T-helper 2 cell (primary cell): ENCODE results near the gene CRYBA2.

Experiments
- DNase-seq, 5 experiments: peaks; one replicate each; pipeline versions ENCODE4 v3.0.0 to v3.0.0-alpha.2; 2012 to 2022

Gene CRYBA2

GRCh38 chr2:218981390-218981880, 11.8 kb downstream of the CRYBA2 start:
- DNase-seq = no peak

DNA sequence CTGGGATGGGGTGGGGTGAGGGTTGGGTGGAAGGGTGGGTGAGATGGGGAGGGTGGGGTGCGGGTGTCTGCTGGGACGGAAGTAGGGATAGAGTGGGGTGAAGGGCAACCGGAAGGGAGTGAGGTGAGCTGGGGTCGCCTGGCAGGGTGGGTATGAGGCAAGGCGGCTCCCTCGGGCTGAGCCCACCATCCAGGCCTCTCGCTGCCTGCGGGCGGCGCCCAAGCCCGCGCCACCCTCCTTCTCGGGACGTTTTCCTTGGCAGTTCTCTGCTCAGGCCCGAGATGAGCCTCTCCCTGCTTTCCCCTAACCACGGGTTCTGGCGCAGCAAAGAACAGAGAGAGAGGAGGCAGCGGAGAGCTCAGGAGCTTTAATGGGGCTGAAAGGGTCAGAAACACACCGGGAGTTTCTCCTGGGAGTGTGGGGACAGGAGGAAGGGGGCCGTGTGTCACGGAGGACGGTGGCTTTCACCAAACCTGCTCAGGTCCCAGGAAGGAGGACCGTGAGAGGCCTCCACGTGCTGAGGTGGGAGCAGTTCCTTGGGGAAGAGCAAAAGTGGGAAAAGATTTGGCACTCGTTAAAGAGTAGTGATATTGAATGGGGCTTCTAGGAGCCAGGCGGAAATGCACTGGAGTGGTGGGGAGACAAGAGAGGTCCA, 12.4 kb downstream of the CRYBA2 start:
- no peak for DNase-seq

GRCh38 chr2:218979846-218980734, 13.1 kb downstream of the CRYBA2 start:
- DNase-seq = peak; percentile 62 to 82 (median 74)

- DNase-seq = no peak
Observed at GRCh38 chr2:218975060-218975777, 18.0 kb downstream of the CRYBA2 start.

GRCh38 chr2:218970894-218971293, 22.3 kb downstream of the CRYBA2 start:
- no peak for DNase-seq

GRCh38 chr2:218964041-218964771, 29.0 kb downstream of the CRYBA2 start:
- no peak for DNase-seq

DNA sequence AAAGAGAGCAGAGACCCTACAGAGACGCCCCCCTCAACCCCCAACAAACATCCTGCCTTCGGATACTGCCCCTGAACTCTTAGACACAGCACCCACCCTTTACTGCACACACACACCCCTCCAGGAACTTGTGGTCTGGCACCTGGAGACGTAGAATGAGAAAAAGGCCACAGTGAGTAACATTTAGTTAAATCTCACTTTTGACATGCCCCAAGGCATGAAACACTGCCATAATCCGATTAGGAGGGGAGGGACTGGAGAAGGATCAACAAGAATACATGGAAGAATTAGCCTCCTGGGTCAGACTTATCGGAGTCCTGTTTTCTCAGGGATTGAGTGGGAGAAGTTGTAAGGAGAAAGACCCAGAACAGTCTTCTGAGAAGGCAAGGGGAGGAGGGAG, 29.6 kb downstream of the CRYBA2 start:
- no peak for DNase-seq

- DNase-seq = peak in 4 of 5 experiments; percentile 15 to 40 (median 38)
Observed at GRCh38 chr2:218962859-218963492, 30.2 kb downstream of the CRYBA2 start.

DNA sequence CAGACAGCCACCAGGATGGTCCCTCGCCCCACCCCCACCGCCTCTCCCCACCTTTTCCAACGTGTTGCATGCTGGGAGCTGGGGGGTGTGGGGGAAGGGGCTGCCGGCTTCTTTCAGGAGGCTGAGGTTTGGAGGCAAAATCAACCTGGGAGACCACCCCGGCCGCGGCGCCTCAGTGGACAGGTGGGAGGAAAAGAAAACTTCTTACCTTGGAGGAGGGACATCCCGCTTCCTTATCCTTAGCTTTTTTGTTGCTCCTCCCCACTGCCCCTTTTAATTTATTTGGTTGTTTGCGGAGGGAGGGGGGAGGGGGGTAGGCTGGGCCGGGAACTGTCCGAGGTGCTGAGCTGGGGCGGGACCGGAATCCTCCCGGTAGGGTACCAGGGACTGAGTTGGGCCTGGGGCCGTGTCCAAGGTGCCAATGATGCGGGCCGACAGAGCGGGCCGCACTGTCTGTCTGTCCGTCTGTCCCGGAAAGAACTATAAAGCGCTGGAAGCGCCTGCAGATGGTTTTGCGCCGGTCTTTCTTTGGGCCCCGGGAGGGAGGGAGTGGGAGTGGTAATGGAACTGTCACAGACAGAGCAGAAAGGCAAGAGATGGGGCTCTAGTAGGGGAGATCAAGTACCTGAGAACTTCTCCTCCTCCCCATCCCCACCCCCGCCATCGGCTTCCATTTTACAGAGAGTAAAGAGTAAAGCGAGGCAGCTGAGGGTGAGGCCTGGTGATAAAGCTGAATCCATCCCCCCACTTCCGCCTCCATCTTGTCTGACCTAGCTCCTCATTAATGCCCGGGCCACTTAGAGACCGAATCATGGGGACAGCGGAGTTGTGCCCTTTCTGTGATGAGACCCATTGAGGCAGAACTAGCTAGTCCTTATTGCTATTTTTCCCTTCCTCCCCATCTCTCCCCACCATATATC, 31.3 kb downstream of the CRYBA2 start:
- no peak for DNase-seq

GRCh38 chr2:218961229-218961628, 32.0 kb downstream of the CRYBA2 start:
- DNase-seq = no peak

GRCh38 chr2:218960309-218961165, 32.7 kb downstream of the CRYBA2 start:
- DNase-seq = no peak

GRCh38 chr2:218959761-218960308, 33.4 kb downstream of the CRYBA2 start:
- no peak for DNase-seq

GRCh38 chr2:218959141-218959731, 34.0 kb downstream of the CRYBA2 start, which contains the start of gene CDK5R2:
TSS of gene CDK5R2 (plus strand) at chr2:218959666. CDS start at chr2:218959821, 155 bp downstream.
- DNase-seq = peak in 4 of 5 experiments; percentile 46 to 76 (median 54)

GRCh38 chr2:218958276-218958675, 34.9 kb downstream of the CRYBA2 start:
- DNase-seq = no peak

DNA sequence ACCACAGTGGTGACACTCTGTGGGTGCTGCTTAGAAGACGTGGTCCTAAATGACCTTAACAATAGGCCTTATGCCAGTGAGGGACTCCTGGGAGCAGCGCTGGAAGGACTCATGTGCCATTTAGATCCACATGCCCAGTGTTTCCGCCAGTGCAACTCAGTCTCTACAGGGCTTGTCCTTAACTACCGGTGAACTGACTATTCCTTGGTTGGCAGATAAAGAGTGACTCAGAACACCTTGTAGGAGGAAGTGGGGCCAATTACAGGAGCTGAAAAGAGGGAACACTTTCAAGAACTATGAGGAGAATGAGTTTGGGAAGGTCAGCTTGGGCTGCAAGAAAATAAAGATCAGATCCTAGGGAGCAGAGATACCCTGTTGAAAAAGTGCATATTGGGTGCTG, 35.6 kb downstream of the CRYBA2 start:
- no peak for DNase-seq

- DNase-seq = no peak
Observed at GRCh38 chr2:218956039-218956438, 37.2 kb downstream of the CRYBA2 start.

DNA sequence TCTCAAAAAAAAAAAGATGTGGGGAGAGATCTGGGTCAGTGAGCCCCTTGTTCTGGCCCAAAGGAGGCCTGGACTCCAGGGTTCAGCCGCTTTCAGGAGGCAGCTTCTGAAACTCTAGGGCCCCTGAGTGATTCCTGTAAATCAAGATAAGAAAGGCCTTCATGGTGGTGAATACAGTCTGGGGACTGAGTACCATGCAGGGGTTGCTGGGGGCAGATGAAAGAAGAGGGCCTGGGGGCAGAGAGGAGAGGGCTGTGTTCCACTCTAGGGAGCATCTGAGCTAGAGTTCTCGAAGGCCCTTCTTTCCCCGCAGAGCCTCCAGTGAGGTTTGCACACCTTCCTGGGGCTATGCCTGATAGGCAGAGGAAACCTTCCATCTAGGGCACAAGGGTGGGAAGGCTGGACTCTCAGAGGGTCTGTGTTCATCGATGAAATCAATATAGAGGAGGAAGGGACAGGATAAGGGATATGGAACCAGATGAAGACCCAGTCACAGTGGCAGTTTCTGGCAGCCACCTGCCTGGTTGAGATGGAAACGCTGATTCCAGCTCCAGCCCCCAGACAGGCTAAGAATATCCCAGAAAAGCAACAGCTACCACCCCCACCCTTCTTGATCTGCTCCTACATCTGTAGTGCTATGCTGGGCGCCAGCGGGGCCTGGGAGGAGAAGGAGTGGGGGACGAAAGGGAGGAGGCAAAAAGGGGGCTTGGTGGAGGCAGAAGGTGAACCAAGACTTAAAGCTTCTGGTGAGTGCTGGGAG, 38.5 kb downstream of the CRYBA2 start:
- no peak for DNase-seq

DNA sequence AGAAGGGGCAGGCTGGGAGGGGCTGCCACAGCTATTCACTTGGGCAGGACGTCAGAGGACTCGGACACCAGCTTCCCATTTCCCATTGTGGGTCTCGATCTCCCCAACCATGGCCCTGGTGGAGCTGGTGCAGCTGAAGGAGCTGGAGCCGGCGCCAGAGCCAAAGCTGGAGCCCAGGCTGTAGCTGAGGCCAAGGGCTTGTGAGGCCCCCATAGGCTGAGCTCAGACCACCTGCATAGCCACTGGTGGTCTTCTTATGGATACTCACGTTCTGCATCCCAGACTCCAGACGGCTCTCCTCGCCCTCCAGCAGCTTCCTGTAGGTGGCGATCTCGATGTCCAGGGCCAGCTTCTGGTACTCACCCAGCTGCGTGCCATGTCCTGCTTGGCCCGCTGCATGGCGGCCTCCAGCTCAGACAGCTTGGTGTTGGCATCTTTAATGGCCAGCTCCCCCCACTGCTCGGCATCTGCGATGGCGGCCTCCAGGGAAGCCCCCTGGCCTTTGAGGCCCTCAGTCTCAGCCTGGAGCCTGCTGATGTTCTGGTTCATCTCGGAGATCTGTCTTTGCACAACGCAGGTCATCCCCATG, 39.8 kb downstream of the CRYBA2 start:
- no peak for DNase-seq
